Osteoblast (primary cell): ENCODE results near the gene CHCHD4. TPM values are rescaled to one million over a fixed set of nuclear protein-coding genes. Genes with fewer than 3 reads are reported as not detected.

Experiments used
- DNase-seq: peaks from one replicate; pipeline ENCODE4 v3.0.0; 2011; ENCODE audit warnings: low spot score, mixed read lengths; ENCODE audit not compliant: insufficient read length; ENCODE audit errors: missing footprints
- H2AFZ ChIP-seq: 2 replicates; pipeline ENCODE4 v1.6.0; 2011; ENCODE audit warnings: mild to moderate bottlenecking, low read length
- H3K27ac ChIP-seq: 2 replicates; pipeline ENCODE4 v1.5.1; 2011; ENCODE audit warnings: mild to moderate bottlenecking, low read depth, low read length, moderate library complexity
- H3K27me3 ChIP-seq: 2 replicates; pipeline ENCODE4 v1.6.0; 2012; ENCODE audit warnings: mild to moderate bottlenecking, control low read depth, inconsistent platforms, low read length, moderate library complexity; ENCODE audit not compliant: insufficient read depth
- H3K36me3 ChIP-seq: 2 replicates; pipeline ENCODE4 v1.5.1; 2011; ENCODE audit warnings: mild to moderate bottlenecking, low read length, control low read depth, moderate library complexity; ENCODE audit not compliant: insufficient read depth
- H3K4me1 ChIP-seq: 2 replicates; pipeline ENCODE4 v1.5.1; 2011; ENCODE audit warnings: mild to moderate bottlenecking, low read length, control low read depth, moderate library complexity; ENCODE audit not compliant: insufficient read depth
- H3K4me2 ChIP-seq: 2 replicates; pipeline ENCODE4 v1.6.0; 2011; ENCODE audit warnings: mild to moderate bottlenecking, low read length; ENCODE audit not compliant: insufficient read depth
- H3K4me3 ChIP-seq: fragments of 200-600 bp; sonication (generic); 3 replicates; pipeline ENCODE4 v1.5.1; 2012; ENCODE audit warnings: mild to moderate bottlenecking, low read length, inconsistent platforms; ENCODE audit not compliant: insufficient read depth
- H3K79me2 ChIP-seq: 2 replicates; pipeline ENCODE4 v1.6.0; 2012; ENCODE audit warnings: mild to moderate bottlenecking, low read length, control low read depth, inconsistent platforms; ENCODE audit not compliant: insufficient read depth
- H3K9me3 ChIP-seq: 2 replicates; pipeline ENCODE4 v1.5.1; 2011; ENCODE audit warnings: low read depth, low read length, control low read depth
- H4K20me1 ChIP-seq: 2 replicates; pipeline ENCODE4 v1.6.0; 2012; ENCODE audit warnings: mild to moderate bottlenecking, low read length, control low read depth; ENCODE audit not compliant: insufficient read depth
- CTCF ChIP-seq: IDR thresholded peaks from 2 replicates; pipeline ENCODE4 v1.5.1; 2011; ENCODE audit warnings: mild to moderate bottlenecking, low read depth, low read length, moderate library complexity; ENCODE audit errors: extremely low read depth
- total RNA-seq: library from RNA; depleted of rRNA; stranded (reverse); fragments of >200 nt; gene quantifications from 2 replicates; pipeline ENCODE4 v1.2.3, GENCODE V29; 2012

Gene CHCHD4
- total RNA-seq, 1 donor = 10.1 TPM

- peaks cover 71% of the 10 kb centered on the region for H3K36me3 ChIP-seq
Observed at GRCh38 chr3:14138109-14138877, 13.6 kb upstream of the CHCHD4 start.

DNA sequence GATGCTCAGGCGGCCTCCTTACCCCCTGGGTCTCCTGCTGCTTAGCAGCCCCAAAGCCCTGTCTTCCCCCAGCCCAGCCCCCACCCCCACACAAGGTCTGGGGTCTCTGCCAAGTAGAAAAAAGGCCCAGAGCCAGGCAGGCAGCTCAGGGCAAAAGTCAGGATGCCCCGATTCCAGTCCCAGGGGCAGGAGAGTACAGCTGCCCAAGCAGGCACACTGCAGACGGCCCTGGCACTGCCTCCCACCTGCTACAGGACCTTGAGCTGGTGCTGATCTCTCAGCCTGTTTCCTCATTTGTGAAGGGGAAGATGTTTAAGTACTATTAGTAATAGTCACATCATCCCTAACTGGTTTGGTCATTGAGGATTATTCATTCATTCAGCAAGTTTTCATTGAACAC, 12.8 kb upstream of the CHCHD4 start:
- Histone ChIP-seq H3K79me2 (no peaks in the 10 kb centered on the region), H3K4me3 (no peak overlapping the region), H3K36me3 (peaks cover 78% of the 10 kb centered on the region), H3K4me1 (peaks cover 17% of the 10 kb centered on the region), H3K9me3 (no peaks in the 10 kb centered on the region), H4K20me1 (no peaks in the 10 kb centered on the region), H3K27ac (no peak overlapping the region), H3K27me3 (no peaks in the 10 kb centered on the region), H2AFZ (no peak overlapping the region), H3K4me2 (no peak overlapping the region)
- no peak for TF ChIP-seq CTCF
- no peak for DNase-seq

More at GRCh38 chr3:14138109-14138877, 13.6 kb upstream of the CHCHD4 start:
- Histone ChIP-seq H3K9me3 (no peaks in the 10 kb centered on the region), H3K4me2 (no peak overlapping the region), H3K4me1 (peaks cover 25% of the 10 kb centered on the region), H2AFZ (no peak overlapping the region), H3K27me3 (no peaks in the 10 kb centered on the region), H3K27ac (no peak overlapping the region), H3K79me2 (no peaks in the 10 kb centered on the region), H4K20me1 (no peaks in the 10 kb centered on the region), H3K4me3 (no peak overlapping the region)
- TF ChIP-seq CTCF = no peak
- no peak for DNase-seq

GRCh38 chr3:14137004-14137403, 12.3 kb upstream of the CHCHD4 start:
- DNase-seq = no peak
- peaks cover 77% of the 10 kb centered on the region for H3K36me3 ChIP-seq
- no peak overlapping the region for H3K27ac ChIP-seq
- no peaks in the 10 kb centered on the region for H4K20me1 ChIP-seq
- no peak overlapping the region for H3K4me3 ChIP-seq
- no peaks in the 10 kb centered on the region for H3K79me2 ChIP-seq
- no peaks in the 10 kb centered on the region for H3K27me3 ChIP-seq
- no peak overlapping the region for H3K4me2 ChIP-seq
- TF ChIP-seq CTCF = no peak
- no peaks in the 10 kb centered on the region for H3K9me3 ChIP-seq
- no peak overlapping the region for H2AFZ ChIP-seq
- H3K4me1 ChIP-seq = peaks cover 13% of the 10 kb centered on the region

DNA sequence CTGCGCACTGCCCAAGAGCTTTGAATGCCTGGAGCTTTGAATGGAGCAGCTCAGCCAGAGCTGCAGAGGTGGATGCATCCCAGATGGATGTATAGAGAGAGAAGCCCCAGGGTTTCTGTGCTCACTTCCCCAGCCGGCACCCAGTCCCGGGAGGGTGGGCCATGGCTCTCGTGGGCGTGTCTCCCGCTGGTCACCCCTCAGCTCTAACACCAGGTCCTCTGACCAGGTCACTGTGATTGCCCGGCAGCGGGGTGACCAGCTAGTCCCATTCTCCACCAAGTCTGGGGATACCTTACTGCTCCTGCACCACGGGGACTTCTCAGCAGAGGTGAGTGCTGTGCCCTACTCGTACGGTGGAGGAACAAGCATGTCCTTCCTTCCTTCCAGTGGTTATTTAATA, 10.9 kb upstream of the CHCHD4 start:
- H3K79me2 ChIP-seq = peaks cover 4% of the 10 kb centered on the region
- no peaks in the 10 kb centered on the region for H3K9me3 ChIP-seq
- H4K20me1 ChIP-seq = peaks cover 7% of the 10 kb centered on the region
- no peak overlapping the region for H2AFZ ChIP-seq
- TF ChIP-seq CTCF = no peak
- peaks cover 84% of the 10 kb centered on the region for H3K36me3 ChIP-seq
- no peak overlapping the region for H3K27ac ChIP-seq
- H3K27me3 ChIP-seq = no peaks in the 10 kb centered on the region
- H3K4me2 ChIP-seq = no peak overlapping the region
- no peak overlapping the region for H3K4me3 ChIP-seq
- peaks cover 5% of the 10 kb centered on the region for H3K4me1 ChIP-seq
- DNase-seq = no peak
